ENCODE data around the gene NKX2-4. TPM values are rescaled to one million over a fixed set of nuclear protein-coding genes. Genes with fewer than 3 reads are reported as not detected.

NKX2-4 gene
- total and polyA plus RNA-seq, 7 experiments from 2014 or later, result not detected

DNA sequence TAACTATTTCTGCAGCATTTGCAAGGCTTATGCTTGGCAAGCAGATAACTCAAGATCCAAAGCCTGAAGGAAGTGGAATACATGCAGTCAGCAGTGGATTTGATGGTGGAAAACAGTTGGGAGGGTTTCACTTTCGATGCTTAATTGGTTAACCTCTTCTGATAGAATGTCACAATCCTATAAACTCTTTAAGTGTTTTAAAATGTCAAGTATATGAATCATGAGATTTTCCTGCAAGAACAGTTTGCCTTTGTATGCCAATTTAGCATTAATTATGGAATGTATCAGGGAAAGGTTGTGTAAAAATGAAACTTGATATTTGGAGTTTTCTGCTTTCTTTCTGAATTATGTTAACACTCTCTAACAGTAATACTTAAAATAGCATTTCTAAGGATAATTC lies 36.6 kb downstream of the NKX2-4 start:
- no peak overlapping the region for H3K4me3 ChIP-seq (ENCODE audit: low read length)
- DNase-seq (no peak), ATAC-seq (no peak)
- no peaks in the 10 kb centered on the region for H3K9me3 Mint-ChIP-seq
- H3K27ac Mint-ChIP-seq, result no peak overlapping the region
- H3K27me3 Mint-ChIP-seq, result no peaks in the 10 kb centered on the region
- H3K27ac ChIP-seq (ENCODE audit: low read depth, low read length), result no peak overlapping the region
- H3K36me3 Mint-ChIP-seq, result peaks cover 27 to 48% (median 34%) of the 10 kb centered on the region in 5 donors
- H3K27me3 ChIP-seq (ENCODE audit: control insufficient read depth in 2 of 2, insufficient read depth in 2 of 2, low read length in 2 of 2), result no peaks in the 10 kb centered on the region
- peaks cover 11 to 64% (median 14%) of the 10 kb centered on the region in 3 experiments for H3K36me3 ChIP-seq (ENCODE audit: control insufficient read depth in 2 of 3, insufficient read depth in 3 of 3, low read length in 3 of 3)
- CTCF ChIA-PET, result no interaction called here
- no peaks in the 10 kb centered on the region for H3K9me3 ChIP-seq (ENCODE audit: control insufficient read depth in 2 of 3, low read length in 3 of 3)
- intact Hi-C loops (cut with micrococcal nuclease), result no loop called here
- H3K4me1 Mint-ChIP-seq, result peaks cover 0 to 17% (median 6%) of the 10 kb centered on the region in 7 donors
- H3K4me1 ChIP-seq (ENCODE audit: control insufficient read depth in 2 of 2, insufficient read depth in 2 of 2, low read length in 2 of 2), result no peaks in the 10 kb centered on the region
- H3K4me3 Mint-ChIP-seq, result no peak overlapping the region
- POLR2A ChIA-PET, result no interaction called here

DNA sequence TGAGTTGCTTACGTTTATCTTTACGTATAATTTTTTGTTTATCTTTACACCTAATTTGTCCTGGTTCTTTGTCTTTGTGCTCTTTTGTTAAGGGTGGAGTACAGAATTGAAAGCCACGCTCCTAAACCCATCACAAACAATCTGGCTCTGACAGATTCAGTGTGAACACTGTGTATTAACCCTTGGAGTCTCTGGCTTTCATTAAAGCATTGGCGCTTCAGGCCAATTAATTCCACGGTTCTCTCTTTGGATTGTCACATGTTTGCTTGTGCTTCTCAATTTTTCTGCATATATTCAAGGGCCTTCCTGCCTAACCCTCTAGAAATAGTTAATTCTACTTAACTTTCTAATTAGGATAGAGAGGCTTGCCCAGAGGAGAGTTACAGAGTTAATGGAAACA lies 38.6 kb downstream of the NKX2-4 start:
- POLR2A ChIA-PET, result no interaction called here
- H3K36me3 Mint-ChIP-seq, result peaks cover 26 to 56% (median 34%) of the 10 kb centered on the region in 5 donors
- H3K27ac ChIP-seq (ENCODE audit: low read depth, low read length), result no peak overlapping the region
- H3K4me1 ChIP-seq (ENCODE audit: control insufficient read depth in 2 of 2, insufficient read depth in 2 of 2, low read length in 2 of 2), result no peaks in the 10 kb centered on the region
- no peaks in the 10 kb centered on the region for H3K9me3 Mint-ChIP-seq
- CTCF ChIA-PET, result no interaction called here
- no peak overlapping the region for H3K4me3 ChIP-seq (ENCODE audit: low read length)
- no peak overlapping the region for H3K27ac Mint-ChIP-seq
- no peaks in the 10 kb centered on the region for H3K27me3 ChIP-seq (ENCODE audit: control insufficient read depth in 2 of 2, insufficient read depth in 2 of 2, low read length in 2 of 2)
- H3K36me3 ChIP-seq (ENCODE audit: control insufficient read depth in 2 of 3, insufficient read depth in 3 of 3, low read length in 3 of 3), result peaks cover 14 to 61% (median 20%) of the 10 kb centered on the region in 3 experiments
- no peak overlapping the region for H3K4me3 Mint-ChIP-seq
- no peaks in the 10 kb centered on the region for H3K9me3 ChIP-seq (ENCODE audit: control insufficient read depth in 2 of 3, low read length in 3 of 3)
- intact Hi-C loops (cut with micrococcal nuclease), result loop anchor here in 1 of 2 donors (5.0 kb wide), 1 partner anchor 56 kb away; the partner anchor contains the start of gene XRN2
- no peaks in the 10 kb centered on the region for H3K27me3 Mint-ChIP-seq
- no peak for DNase-seq
- peaks cover 0 to 17% (median 6%) of the 10 kb centered on the region in 7 donors for H3K4me1 Mint-ChIP-seq
- ATAC-seq, result no peak

- intact Hi-C loops (cut with micrococcal nuclease), result loop anchor here in 1 of 2 donors (5.0 kb wide), 1 partner anchor 56 kb away; the partner anchor contains the start of gene XRN2
- DNase-seq (no peak), ATAC-seq (no peak)
- no peaks in the 10 kb centered on the region for H3K27me3 ChIP-seq (ENCODE audit: control insufficient read depth in 2 of 2, insufficient read depth in 2 of 2, low read length in 2 of 2)
- peaks cover 21 to 49% (median 27%) of the 10 kb centered on the region in 5 donors for H3K36me3 Mint-ChIP-seq
- H3K9me3 ChIP-seq (ENCODE audit: control insufficient read depth in 2 of 3, low read length in 3 of 3), result no peaks in the 10 kb centered on the region
- H3K27me3 Mint-ChIP-seq, result no peaks in the 10 kb centered on the region
- no peaks in the 10 kb centered on the region for H3K9me3 Mint-ChIP-seq
- H3K4me1 Mint-ChIP-seq, result peaks cover 0 to 17% (median 6%) of the 10 kb centered on the region in 7 donors
- no peaks in the 10 kb centered on the region for H3K4me1 ChIP-seq (ENCODE audit: control insufficient read depth in 2 of 2, insufficient read depth in 2 of 2, low read length in 2 of 2)
- H3K4me3 ChIP-seq (ENCODE audit: low read length), result no peak overlapping the region
- H3K36me3 ChIP-seq (ENCODE audit: control insufficient read depth in 2 of 3, insufficient read depth in 3 of 3, low read length in 3 of 3), result peaks cover 12 to 55% (median 20%) of the 10 kb centered on the region in 3 experiments
- CTCF ChIA-PET, result no interaction called here
- no peak overlapping the region for H3K27ac ChIP-seq (ENCODE audit: low read depth, low read length)
- no peak overlapping the region for H3K4me3 Mint-ChIP-seq
- H3K27ac Mint-ChIP-seq, result no peak overlapping the region
- POLR2A ChIA-PET, result no interaction called here
Measured at GRCh38 chr20:21357844-21358243, 39.5 kb downstream of the NKX2-4 start.

DNA sequence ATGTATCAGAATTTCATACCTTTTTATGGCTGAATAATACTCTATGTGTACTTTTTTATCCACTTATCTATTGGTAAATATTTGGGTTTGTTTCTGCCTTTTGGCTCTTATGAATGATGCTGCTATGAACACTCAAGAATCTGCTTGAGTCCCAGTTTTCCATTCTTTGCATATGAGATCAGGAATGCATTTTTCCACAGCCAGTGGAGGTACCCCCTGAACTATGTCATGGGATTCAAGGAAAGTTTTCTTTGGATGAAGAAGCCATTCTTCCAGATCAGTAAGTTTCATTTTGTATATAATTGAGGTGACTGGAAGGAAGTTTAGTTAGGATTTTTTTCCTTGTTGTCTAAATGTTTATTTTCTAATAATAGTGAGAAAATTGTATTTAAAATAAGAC lies 40.9 kb downstream of the NKX2-4 start:
- Mint-ChIP-seq H3K9me3 (no peaks in the 10 kb centered on the region), H3K36me3 (peaks cover 15 to 36% (median 19%) of the 10 kb centered on the region in 5 donors), H3K27me3 (no peaks in the 10 kb centered on the region), H3K4me1 (peaks cover 0 to 14% (median 6%) of the 10 kb centered on the region in 7 donors), H3K27ac (no peak overlapping the region), H3K4me3 (no peak overlapping the region)
- ATAC-seq (no peak), DNase-seq (no peak)
- no peaks in the 10 kb centered on the region for H3K4me1 ChIP-seq (ENCODE audit: control insufficient read depth in 2 of 2, insufficient read depth in 2 of 2, low read length in 2 of 2)
- H3K27ac ChIP-seq (ENCODE audit: low read depth, low read length), result no peak overlapping the region
- H3K27me3 ChIP-seq (ENCODE audit: control insufficient read depth in 2 of 2, insufficient read depth in 2 of 2, low read length in 2 of 2), result no peaks in the 10 kb centered on the region
- intact Hi-C loops (cut with micrococcal nuclease), result loop anchor here in 1 of 2 donors (5.0 kb wide), 1 partner anchor 54 kb away; the partner anchor contains the start of gene XRN2
- H3K4me3 ChIP-seq (ENCODE audit: low read length), result no peak overlapping the region
- peaks cover 7 to 47% (median 20%) of the 10 kb centered on the region in 3 experiments for H3K36me3 ChIP-seq (ENCODE audit: control insufficient read depth in 2 of 3, insufficient read depth in 3 of 3, low read length in 3 of 3)
- POLR2A ChIA-PET, result interaction anchor here (1.2 kb wide), 1 partner anchor 54 kb away, joined by 3 read pairs; no protein-coding TSS in a partner anchor
- CTCF ChIA-PET, result no interaction called here
- no peaks in the 10 kb centered on the region for H3K9me3 ChIP-seq (ENCODE audit: control insufficient read depth in 2 of 3, low read length in 3 of 3)

GRCh38 chr20:21355981-21356380 lies 41.3 kb downstream of the NKX2-4 start:
- Histone ChIP-seq H3K27ac (ENCODE audit: low read depth, low read length) (no peak overlapping the region), H3K27me3 (ENCODE audit: control insufficient read depth in 2 of 2, insufficient read depth in 2 of 2, low read length in 2 of 2) (no peaks in the 10 kb centered on the region), H3K9me3 (ENCODE audit: control insufficient read depth in 2 of 3, low read length in 3 of 3) (no peaks in the 10 kb centered on the region), H3K36me3 (ENCODE audit: control insufficient read depth in 2 of 3, insufficient read depth in 3 of 3, low read length in 3 of 3) (peaks cover 7 to 47% (median 20%) of the 10 kb centered on the region in 3 experiments), H3K4me1 (ENCODE audit: control insufficient read depth in 2 of 2, insufficient read depth in 2 of 2, low read length in 2 of 2) (no peaks in the 10 kb centered on the region), H3K4me3 (ENCODE audit: low read length) (no peak overlapping the region)
- ATAC-seq (no peak), DNase-seq (no peak)
- H3K4me3 Mint-ChIP-seq, result no peak overlapping the region
- no peak overlapping the region for H3K27ac Mint-ChIP-seq
- no peaks in the 10 kb centered on the region for H3K9me3 Mint-ChIP-seq
- CTCF ChIA-PET, result no interaction called here
- peaks cover 0 to 10% (median 6%) of the 10 kb centered on the region in 7 donors for H3K4me1 Mint-ChIP-seq
- intact Hi-C loops (cut with micrococcal nuclease), result loop anchor here in 1 of 2 donors (5.0 kb wide), 1 partner anchor 54 kb away; the partner anchor contains the start of gene XRN2
- peaks cover 13 to 34% (median 19%) of the 10 kb centered on the region in 5 donors for H3K36me3 Mint-ChIP-seq
- POLR2A ChIA-PET, result interaction anchor here (1.2 kb wide), 1 partner anchor 54 kb away, joined by 3 read pairs; no protein-coding TSS in a partner anchor
- no peaks in the 10 kb centered on the region for H3K27me3 Mint-ChIP-seq

- Histone ChIP-seq H3K27ac (ENCODE audit: low read depth, low read length) (no peak overlapping the region), H3K4me1 (ENCODE audit: control insufficient read depth in 2 of 2, insufficient read depth in 2 of 2, low read length in 2 of 2) (no peaks in the 10 kb centered on the region), H3K9me3 (ENCODE audit: control insufficient read depth in 2 of 3, low read length in 3 of 3) (no peaks in the 10 kb centered on the region), H3K36me3 (ENCODE audit: control insufficient read depth in 2 of 3, insufficient read depth in 3 of 3, low read length in 3 of 3) (peaks cover 9 to 41% (median 15%) of the 10 kb centered on the region in 3 experiments), H3K4me3 (ENCODE audit: low read length) (no peak overlapping the region), H3K27me3 (ENCODE audit: control insufficient read depth in 2 of 2, insufficient read depth in 2 of 2, low read length in 2 of 2) (no peaks in the 10 kb centered on the region)
- H3K4me3 Mint-ChIP-seq, result no peak overlapping the region
- no peaks in the 10 kb centered on the region for H3K4me1 Mint-ChIP-seq
- ChIA-PET CTCF (no interaction called here), POLR2A (interaction anchor here (0.6 to 1.0 kb wide), 2 partner anchors 12 to 18 kb away, joined by 3 read pairs; no protein-coding TSS in a partner anchor)
- no peaks in the 10 kb centered on the region for H3K9me3 Mint-ChIP-seq
- H3K27me3 Mint-ChIP-seq, result no peaks in the 10 kb centered on the region
- ATAC-seq (no peak), DNase-seq (no peak)
- H3K36me3 Mint-ChIP-seq, result peaks cover 4 to 26% (median 15%) of the 10 kb centered on the region in 5 donors
- intact Hi-C loops (cut with micrococcal nuclease), result loop anchor here in 1 of 2 donors (5.0 kb wide), 1 partner anchor 116 kb away; no protein-coding TSS in a partner anchor
- H3K27ac Mint-ChIP-seq, result no peak overlapping the region
Measured at GRCh38 chr20:21353236-21353635, 44.1 kb downstream of the NKX2-4 start.

DNA sequence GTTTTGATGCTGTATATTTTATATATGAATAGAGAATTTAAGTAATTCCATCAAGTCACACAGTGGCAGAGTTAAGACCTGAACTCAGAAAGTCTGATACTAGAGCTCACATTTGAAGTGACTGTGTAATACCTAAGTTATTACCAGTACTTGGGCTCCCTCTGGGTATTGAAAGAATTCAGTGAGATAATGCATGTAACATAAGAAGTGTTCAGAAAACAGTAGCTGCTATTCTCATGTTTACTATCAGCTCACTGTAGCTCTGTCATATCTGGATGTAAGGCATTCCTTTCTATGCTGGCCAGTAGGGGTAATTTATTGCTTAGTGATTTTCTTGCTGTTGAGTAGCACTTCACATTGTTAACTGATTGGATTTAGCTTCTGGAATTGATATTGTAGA lies 44.6 kb downstream of the NKX2-4 start:
- intact Hi-C loops (cut with micrococcal nuclease), result loop anchor here in 1 of 2 donors (5.0 kb wide), 1 partner anchor 115 kb away; no protein-coding TSS in a partner anchor
- Mint-ChIP-seq H3K4me1 (no peaks in the 10 kb centered on the region), H3K9me3 (no peaks in the 10 kb centered on the region), H3K4me3 (no peak overlapping the region), H3K27ac (no peak overlapping the region), H3K27me3 (no peaks in the 10 kb centered on the region), H3K36me3 (peaks cover 4 to 29% (median 21%) of the 10 kb centered on the region in 5 donors)
- Histone ChIP-seq H3K36me3 (ENCODE audit: control insufficient read depth in 2 of 3, insufficient read depth in 3 of 3, low read length in 3 of 3) (peaks cover 11 to 42% (median 15%) of the 10 kb centered on the region in 3 experiments), H3K4me3 (ENCODE audit: low read length) (no peak overlapping the region), H3K4me1 (ENCODE audit: control insufficient read depth in 2 of 2, insufficient read depth in 2 of 2, low read length in 2 of 2) (no peaks in the 10 kb centered on the region), H3K9me3 (ENCODE audit: control insufficient read depth in 2 of 3, low read length in 3 of 3) (no peaks in the 10 kb centered on the region), H3K27ac (ENCODE audit: low read depth, low read length) (no peak overlapping the region), H3K27me3 (ENCODE audit: control insufficient read depth in 2 of 2, insufficient read depth in 2 of 2, low read length in 2 of 2) (no peaks in the 10 kb centered on the region)
- ATAC-seq (no peak), DNase-seq (no peak)
- POLR2A ChIA-PET, result interaction anchor here (1.0 kb wide), 1 partner anchor 12 kb away, joined by 3 read pairs; no protein-coding TSS in a partner anchor
- CTCF ChIA-PET, result no interaction called here
